H1 (cell line): ENCODE results near the gene NR2C2. TPM values are rescaled to one million over a fixed set of nuclear protein-coding genes. Genes with fewer than 3 reads are reported as not detected.

Experiments
- EZH2 ChIP-seq: fragments of 200-600 bp; sonication (generic); IDR thresholded peaks from 2 replicates; pipeline ENCODE4 v1.7.1; 2012; ENCODE audit warnings: low read depth, mild to moderate bottlenecking, moderate library complexity, low read length, inconsistent platforms; ENCODE audit not compliant: severe bottlenecking
- polyA plus RNA-seq, 7 experiments: library from polyadenylated mRNA; depleted of rRNA in 3 of 7; stranded (reverse) in 5 of 7; unstranded in 2 of 7; fragments of >200 nt in 5 of 7; fragments of 200-250 nt in 2 of 7; gene quantifications; 1 replicate in 5 of 7; 2 replicates in 1 of 7; 4 replicates in 1 of 7; pipeline versions ENCODE4 v1.2.1 to v1.2.3, GENCODE V29; 2011 to 2013; ENCODE audit warnings: missing spikeins in 2 of 7, mixed read lengths in 2 of 7
- total RNA-seq: library from RNA; stranded (reverse); fragmentation: NEBNext Ultra II Directional; extraction: Animal tissue kit (Norgen Biotek cat#: 25700); gene quantifications from 2 replicates; pipeline ENCODE4 v1.2.1, GENCODE V29; 2021

NR2C2 gene
- total and polyA plus RNA-seq, 2 of the 8 experiments (the other 6 are each of a cell fraction or from before 2014, with no cell fraction given): 16.6 to 44.4 TPM

GRCh38 chr3:14991151-14991742 lies 43.9 kb downstream of the NR2C2 start (continued):
- no peak for TF ChIP-seq EZH2
